Stimulated activated naive CD8-positive, alpha-beta T cell treated with anti-CD3 and anti-CD28 coated beads, Interleukin-15, amount 100 ng/mL, for 72 hours (primary cell): Measurements from ENCODE around the gene RPL35.

Experiments
- ATAC-seq: fragments of 150-1000 bp; cut with Tn5 transposase; 2 replicates; pipeline ENCODE4 v1.10.0; 2021; ENCODE audit warnings: mild to moderate bottlenecking, moderate library complexity
- DNase-seq, 2 donors: peaks; one replicate each; pipeline ENCODE4 v3.0.0; 2021 to 2022
- H3K27ac Mint-ChIP-seq, 2 donors: one replicate each; pipeline ENCODE4 v1.8.0; 2022; ENCODE audit warnings: mild to moderate bottlenecking in 2 of 2, mixed read lengths in 2 of 2, moderate library complexity in 2 of 2
- H3K27me3 Mint-ChIP-seq: one replicate; pipeline ENCODE4 v1.8.0; 2022; ENCODE audit warnings: mixed read lengths
- H3K4me1 Mint-ChIP-seq: one replicate; pipeline ENCODE4 v1.8.0; 2022; ENCODE audit warnings: mild to moderate bottlenecking, mixed read lengths
- H3K4me3 Mint-ChIP-seq, 2 donors: one replicate each; pipeline ENCODE4 v1.8.0; 2022; ENCODE audit warnings: mild to moderate bottlenecking in 2 of 2, mixed read lengths in 2 of 2, moderate library complexity in 1 of 2
- H3K9me3 Mint-ChIP-seq, 2 donors: one replicate each; pipeline ENCODE4 v1.8.0; 2022; ENCODE audit warnings: mixed read lengths in 2 of 2

The RPL35 gene

DNA sequence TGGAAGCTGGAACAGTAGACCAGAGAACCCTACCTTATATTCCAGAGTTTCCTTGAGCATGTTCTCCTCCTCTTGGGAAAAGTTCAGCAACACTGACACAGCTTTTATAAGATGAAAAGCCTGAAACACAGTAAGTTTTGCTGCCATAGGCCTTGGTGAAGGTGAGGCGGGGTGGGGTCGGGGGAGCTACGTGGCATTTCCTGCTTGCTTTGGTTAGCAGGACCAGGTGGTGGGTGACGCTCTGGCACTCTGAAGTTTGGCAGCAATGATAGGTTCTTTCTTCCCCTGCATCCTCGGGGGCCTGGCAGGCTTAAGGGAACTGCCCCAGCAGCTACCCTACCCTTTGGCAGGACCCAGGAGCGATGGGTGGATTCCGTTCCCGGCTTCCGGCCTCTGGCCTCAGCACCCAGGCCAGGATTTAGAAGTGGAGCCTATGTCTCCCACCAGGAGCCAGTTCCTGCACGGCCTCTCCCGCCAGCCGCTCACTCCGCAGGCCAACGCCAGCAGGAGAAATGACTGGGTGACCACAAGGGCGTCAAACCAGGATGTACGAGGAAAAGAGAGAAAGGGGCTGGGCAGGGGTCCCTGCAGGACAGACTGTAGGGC, 19.5 kb upstream of the RPL35 start:
- ATAC-seq (no peak), DNase-seq (no peak)
- H3K4me1 Mint-ChIP-seq: peaks cover 6% of the 10 kb centered on the region
- no peak overlapping the region for H3K27ac Mint-ChIP-seq
- H3K4me3 Mint-ChIP-seq: no peak overlapping the region
- no peaks in the 10 kb centered on the region for H3K9me3 Mint-ChIP-seq
- H3K27me3 Mint-ChIP-seq: no peaks in the 10 kb centered on the region

DNA sequence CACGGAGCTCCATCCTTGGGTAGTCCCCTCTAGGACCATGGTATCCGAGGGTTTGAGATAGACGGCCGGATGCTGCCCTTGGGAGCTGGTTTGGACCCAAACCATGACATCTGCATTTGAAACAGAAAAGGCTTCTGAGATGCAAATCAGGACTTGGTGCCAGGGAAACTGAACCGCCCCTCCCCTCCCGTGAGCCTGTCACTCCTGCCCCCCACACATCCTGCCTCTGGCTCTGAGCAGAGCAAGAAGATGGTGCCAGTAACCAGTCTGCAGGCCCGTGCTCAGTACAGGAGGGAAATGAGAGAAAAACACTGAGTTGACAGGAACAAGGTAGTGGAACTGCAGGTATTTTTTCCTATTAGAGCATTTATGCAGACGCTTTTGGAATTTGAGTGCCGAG, 18.7 kb upstream of the RPL35 start:
- Mint-ChIP-seq H3K4me3 (no peak overlapping the region), H3K27ac (no peak overlapping the region), H3K4me1 (peaks cover 9% of the 10 kb centered on the region), H3K27me3 (no peaks in the 10 kb centered on the region), H3K9me3 (no peaks in the 10 kb centered on the region)
- DNase-seq: no peak
- ATAC-seq: no peak

DNA sequence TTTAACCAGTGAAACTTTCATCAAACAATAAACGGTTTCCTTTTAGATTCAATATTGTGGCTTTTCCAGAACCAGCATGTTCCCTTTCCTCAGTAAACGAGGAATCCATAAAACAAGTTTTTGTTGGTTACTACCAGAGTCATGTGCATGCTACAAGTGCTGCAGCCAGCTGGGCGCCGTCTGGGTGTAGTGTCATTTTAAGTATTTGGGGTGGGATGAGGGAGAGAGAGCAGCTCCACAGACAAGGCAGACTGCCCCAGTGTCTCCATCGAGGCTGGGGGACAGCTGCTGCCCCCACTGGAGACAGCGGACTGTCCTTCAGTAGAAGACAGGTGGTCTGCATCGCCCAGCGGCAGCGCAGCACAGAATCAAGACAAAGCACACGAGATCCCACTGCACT, 17.5 kb upstream of the RPL35 start:
- H3K27me3 Mint-ChIP-seq: no peaks in the 10 kb centered on the region

DNA sequence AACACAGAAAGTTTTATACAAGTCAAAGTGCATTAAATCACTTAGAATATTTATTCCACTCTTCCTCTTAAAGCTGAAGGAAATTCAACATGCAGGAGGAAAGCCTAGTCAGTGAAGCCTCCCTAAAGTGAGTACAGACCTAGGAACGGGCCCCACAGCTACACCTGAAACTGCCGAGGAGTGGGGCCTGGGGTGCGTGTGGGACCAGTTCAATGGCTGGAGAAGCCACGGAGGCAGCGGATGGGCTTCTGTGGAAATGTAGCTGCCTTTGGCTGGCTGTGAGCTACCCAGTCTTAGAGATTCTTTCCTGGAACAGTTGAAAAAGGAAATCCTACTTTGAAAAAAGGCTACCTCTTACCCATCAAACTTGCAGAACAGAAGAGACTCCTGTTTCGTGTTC, 16.8 kb upstream of the RPL35 start:
- Mint-ChIP-seq H3K4me3 (no peak overlapping the region), H3K4me1 (peaks cover 27% of the 10 kb centered on the region), H3K27me3 (no peaks in the 10 kb centered on the region), H3K9me3 (no peaks in the 10 kb centered on the region), H3K27ac (peak overlapping the region in 1 of 2 donors; percentile 44)
- DNase-seq (no peak), ATAC-seq (no peak)

More for the DNA sequence above, 17.5 kb upstream of the RPL35 start:
- no peak for DNase-seq
- Mint-ChIP-seq H3K9me3 (no peaks in the 10 kb centered on the region), H3K4me1 (peaks cover 20% of the 10 kb centered on the region), H3K27ac (no peak overlapping the region), H3K4me3 (no peak overlapping the region)
- ATAC-seq: no peak

DNA sequence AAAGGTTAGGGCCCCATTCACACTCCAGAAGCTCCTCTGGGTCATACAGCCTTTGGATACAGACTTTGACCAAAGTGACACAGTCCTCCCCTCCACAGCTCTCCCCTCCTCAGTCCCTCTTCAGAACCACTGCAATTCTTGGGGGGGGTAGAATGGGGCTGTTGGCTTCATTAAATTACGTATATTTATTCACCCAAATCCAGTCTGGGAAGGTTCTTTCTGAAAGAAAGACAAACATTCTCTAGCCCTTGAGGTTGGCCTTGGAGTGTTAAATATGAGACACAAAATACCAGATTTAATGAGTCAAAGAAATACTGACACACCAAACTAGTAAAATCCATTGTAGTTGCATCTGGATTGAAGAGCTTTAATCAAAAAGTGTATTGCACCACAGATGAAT, 16.3 kb upstream of the RPL35 start:
- no peak for DNase-seq
- H3K27ac Mint-ChIP-seq: no peak overlapping the region

DNA sequence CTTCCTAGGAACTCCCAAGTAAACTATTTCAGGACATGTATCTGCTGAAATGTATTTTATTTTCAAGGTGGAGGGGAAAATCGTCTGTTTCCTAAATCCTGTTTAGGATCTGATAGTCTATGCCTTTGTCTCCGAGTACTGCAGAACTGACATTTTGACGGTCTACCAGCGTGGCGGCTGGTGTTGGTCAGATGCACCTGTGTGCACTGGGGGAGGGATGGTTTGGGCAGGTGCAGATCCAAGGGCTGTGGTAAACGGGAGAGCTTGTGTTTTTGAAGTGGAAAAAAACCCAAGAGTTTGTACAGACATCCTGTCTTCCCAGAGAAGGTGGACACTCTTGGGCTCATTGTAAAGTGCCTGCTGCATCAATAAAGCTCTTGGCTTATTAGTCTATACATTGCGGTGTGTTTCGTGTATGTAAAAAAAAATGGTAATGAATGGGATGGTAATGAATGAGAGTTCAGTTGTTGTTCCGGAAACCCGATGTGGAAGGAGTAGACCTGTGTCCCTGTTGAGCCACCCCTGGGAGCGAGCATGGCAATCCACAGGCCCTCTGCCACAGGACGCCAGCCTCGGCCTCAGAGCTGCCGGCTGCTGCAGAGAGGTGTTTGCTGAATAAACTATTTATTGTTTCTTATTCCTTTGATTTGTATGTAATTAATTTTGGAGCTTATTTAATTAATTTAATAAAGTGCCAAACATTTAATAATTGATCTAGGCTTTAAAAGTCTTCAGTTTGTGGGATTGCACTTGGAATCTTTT, 15.4 kb upstream of the RPL35 start:
- Mint-ChIP-seq H3K27ac (no peak overlapping the region), H3K4me3 (no peak overlapping the region), H3K4me1 (peaks cover 40% of the 10 kb centered on the region), H3K27me3 (no peaks in the 10 kb centered on the region), H3K9me3 (no peaks in the 10 kb centered on the region)
- no peak for DNase-seq
- ATAC-seq: no peak

More for the DNA sequence above, 16.3 kb upstream of the RPL35 start:
- ATAC-seq: no peak
- no peaks in the 10 kb centered on the region for H3K27me3 Mint-ChIP-seq
- no peaks in the 10 kb centered on the region for H3K9me3 Mint-ChIP-seq
- H3K4me1 Mint-ChIP-seq: peaks cover 32% of the 10 kb centered on the region
- H3K4me3 Mint-ChIP-seq: no peak overlapping the region

DNA sequence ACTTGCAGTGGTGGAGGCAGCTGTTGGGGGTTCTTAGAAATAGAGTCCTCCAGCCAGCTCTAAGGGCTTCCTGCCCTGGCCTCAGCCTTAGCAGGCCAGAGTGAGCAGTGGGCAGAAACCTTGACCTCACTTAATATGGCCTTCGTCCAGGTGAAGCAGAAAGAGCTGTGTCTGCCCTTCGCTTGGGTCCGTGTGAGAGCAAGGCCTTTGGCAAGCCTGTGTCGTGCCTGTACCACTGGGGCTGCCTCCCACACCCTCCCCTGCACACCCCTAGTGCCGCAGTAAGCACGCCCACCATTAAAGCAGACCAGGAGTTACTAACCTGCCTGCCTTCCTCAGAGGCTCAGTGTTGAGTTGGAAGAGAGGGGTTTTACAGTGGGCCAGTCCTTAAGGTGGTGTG, 13.7 kb upstream of the RPL35 start:
- DNase-seq (no peak), ATAC-seq (no peak)
- Mint-ChIP-seq H3K4me1 (peaks cover 57% of the 10 kb centered on the region), H3K27me3 (no peaks in the 10 kb centered on the region), H3K9me3 (no peaks in the 10 kb centered on the region), H3K4me3 (no peak overlapping the region), H3K27ac (peak overlapping the region in 1 of 2 donors; percentile 59)

DNA sequence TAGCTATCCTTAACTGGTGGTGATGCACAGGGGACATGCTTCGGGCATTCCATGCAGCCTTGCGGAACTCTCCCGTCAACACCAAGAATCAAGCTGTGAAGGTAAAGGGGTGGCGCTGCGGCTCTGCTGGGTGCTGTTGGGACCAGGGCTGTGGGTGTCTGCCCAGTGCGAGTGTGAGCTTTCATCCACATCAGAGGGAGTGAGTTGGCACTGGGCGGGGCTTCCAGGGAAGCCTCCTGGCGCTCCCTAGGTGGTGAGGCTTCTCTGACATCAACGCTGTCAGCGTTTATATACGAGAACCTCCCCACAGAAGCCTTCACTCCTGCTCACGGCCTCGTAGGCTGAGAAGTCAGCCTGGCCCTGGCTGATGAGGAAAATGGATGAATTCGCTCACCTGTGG, 11.9 kb upstream of the RPL35 start:
- ATAC-seq: no peak
- Mint-ChIP-seq H3K4me3 (peak overlapping the region; percentile 92 to 99), H3K27me3 (no peaks in the 10 kb centered on the region), H3K9me3 (no peaks in the 10 kb centered on the region), H3K27ac (peak overlapping the region in 1 of 2 donors; percentile 92), H3K4me1 (peaks cover 63% of the 10 kb centered on the region)
- no peak for DNase-seq

DNA sequence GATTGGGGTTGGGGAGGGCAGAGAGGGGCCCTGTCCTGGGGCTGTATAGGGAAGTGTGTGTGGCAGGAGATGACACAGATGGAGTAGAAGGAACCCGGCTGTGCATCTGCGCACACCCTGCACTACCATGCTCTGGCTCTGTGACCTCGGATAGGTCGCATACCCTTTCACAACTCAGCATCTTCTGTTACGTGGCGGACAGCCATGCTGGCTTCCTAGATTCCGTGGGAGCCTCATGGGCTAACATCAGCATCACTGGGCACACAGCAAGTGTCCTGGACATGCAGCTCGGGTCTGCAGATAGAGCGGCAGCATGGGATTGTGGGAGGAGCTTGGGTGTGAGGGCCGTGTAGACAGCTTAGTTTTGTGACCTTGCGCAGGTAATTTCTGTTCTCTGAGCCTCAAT, 9.4 kb upstream of the RPL35 start:
- peaks cover 77% of the 10 kb centered on the region for H3K4me1 Mint-ChIP-seq
- H3K9me3 Mint-ChIP-seq: no peaks in the 10 kb centered on the region
- ATAC-seq (no peak), DNase-seq (no peak)
- peak overlapping the region; percentile 98 to 99 for H3K27ac Mint-ChIP-seq
- no peaks in the 10 kb centered on the region for H3K27me3 Mint-ChIP-seq
- peak overlapping the region; percentile 92 to 99 for H3K4me3 Mint-ChIP-seq

DNA sequence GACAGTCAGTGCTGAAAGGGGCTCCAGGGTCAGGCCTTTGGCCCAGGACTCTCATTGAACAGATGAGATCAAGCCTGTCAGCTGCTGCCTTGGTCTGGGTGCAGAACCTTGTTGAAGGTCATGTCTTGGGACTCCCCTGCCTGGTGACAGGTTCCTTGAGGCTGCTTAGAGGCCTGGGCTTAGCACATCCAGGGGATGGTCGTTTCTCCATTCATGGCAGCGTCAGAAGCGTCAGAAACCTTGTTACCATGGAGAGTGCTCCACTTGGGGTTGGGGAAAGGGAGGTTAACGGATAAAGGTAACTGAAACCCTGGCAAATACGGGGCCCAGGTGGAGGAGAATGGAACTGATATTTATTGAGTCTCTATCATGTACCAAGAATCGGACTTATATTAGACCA, 9.0 kb upstream of the RPL35 start:
- Mint-ChIP-seq H3K4me3 (peak overlapping the region; percentile 92 to 99), H3K4me1 (peaks cover 76% of the 10 kb centered on the region), H3K9me3 (no peaks in the 10 kb centered on the region), H3K27me3 (no peaks in the 10 kb centered on the region), H3K27ac (peak overlapping the region; percentile 98 to 99)
- DNase-seq (peak in 1 of 2 donors; percentile 38), ATAC-seq (peak; percentile 3)

DNA sequence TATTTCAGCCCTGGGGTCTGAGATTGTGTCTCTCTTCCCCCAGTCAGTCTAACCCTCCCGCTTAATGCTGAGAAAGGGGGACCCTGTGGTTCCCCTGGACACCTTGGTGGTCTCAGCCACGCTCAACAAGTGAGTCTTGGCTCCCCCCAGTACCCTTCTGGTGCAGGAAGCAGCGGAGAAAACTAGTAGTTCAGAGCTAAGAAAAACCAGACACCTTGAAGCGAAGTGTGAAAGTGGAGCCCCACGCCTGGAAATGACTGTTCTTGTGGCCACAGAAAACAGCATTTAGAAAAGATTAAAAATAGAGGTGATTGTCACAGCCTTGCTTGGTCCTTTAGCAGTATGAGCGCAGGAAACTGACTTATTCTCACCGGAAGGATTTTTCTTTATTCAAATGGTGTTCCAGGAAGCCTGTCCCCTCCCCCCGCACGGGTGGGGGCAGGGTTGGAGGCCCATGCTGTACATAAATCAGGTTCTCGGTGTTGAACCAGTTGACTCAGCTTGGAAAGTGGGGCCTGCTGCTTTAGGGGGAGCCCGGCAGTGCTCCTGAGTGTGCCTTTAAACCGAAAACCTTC, 8.3 kb upstream of the RPL35 start:
- peak; percentile 85 to 95 for DNase-seq
- Mint-ChIP-seq H3K27ac (peak overlapping the region; percentile 98 to 99), H3K9me3 (no peaks in the 10 kb centered on the region), H3K4me3 (peak overlapping the region; percentile 92 to 99), H3K4me1 (peaks cover 70% of the 10 kb centered on the region), H3K27me3 (no peaks in the 10 kb centered on the region)
- peak; percentile 86 for ATAC-seq

DNA sequence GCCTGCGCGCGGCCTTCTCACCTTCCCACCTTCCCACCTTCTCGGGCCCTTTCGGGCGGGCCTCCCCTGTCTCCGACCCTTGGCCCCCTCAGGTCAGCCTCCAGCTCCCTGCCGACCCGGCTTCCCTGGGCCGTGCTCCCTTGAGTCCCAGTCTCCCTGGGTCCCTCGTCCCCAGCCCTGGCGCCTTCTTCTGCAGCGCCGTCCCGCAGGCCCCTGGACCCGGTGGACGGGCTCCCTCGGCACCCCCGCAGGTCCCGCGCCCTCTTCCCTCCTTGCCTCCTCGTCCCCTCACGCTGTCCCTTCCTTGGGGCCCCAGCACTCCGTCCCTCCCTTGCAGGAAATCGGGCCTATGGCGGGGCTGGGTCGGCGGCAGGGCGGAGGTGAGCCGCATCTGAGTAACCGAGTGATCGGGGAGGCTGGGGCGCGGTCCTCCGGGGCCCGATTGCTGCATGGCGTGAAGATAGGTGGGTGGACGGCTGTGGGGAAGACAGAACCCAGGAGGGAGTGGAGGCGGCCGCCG, 7.8 kb upstream of the RPL35 start:
- H3K27me3 Mint-ChIP-seq: no peaks in the 10 kb centered on the region
- ATAC-seq: peak; percentile 25
- peak in 1 of 2 donors; percentile 62 for DNase-seq
- peaks cover 64% of the 10 kb centered on the region for H3K4me1 Mint-ChIP-seq
- H3K27ac Mint-ChIP-seq: peak overlapping the region; percentile 98 to 99
- no peaks in the 10 kb centered on the region for H3K9me3 Mint-ChIP-seq
- peak overlapping the region; percentile 92 to 99 for H3K4me3 Mint-ChIP-seq

DNA sequence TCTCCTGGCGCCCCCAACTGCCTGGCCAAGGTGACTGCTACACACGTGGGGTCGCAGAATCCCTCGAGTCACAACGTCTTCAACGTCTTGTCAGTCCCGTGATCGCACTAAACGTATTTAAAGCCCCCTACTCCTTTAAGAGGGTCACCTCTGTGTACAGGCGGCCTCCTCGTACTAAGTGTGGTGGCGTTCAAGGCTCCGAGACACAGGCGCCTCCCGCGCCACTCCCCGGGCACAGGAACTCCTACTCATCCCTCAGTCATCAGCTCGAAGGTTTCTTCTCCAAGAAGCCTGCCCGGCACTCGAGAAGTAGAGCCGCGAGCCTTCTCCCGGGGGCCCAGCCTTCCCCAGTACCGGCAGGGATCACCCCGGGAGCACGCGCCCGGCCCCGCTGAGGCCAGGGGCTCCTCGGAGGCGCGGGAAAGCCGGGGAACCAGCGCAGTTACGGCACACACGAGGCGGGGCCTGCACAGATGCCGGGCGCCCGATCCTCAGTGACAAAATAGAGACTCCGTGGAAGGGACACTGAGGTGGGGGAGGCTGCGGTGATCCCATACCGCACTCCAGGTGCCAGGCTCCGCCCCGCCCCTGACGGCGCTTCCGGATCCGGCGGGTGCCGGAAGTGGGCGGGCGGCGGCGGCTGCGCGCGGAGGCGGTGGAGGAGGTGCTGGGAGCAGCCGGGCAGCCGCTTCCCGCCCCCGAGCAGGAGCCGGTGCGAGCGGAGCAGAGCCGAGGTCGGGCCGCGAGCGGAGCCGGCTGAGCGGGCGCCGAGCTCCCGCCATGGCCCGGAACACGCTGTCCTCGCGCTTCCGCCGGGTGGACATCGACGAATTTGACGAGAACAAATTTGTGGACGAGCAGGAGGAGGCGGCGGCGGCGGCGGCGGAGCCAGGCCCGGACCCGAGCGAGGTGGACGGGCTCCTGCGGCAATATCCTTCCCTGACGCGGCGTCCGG, 7.0 kb upstream of the RPL35 start:
- no peaks in the 10 kb centered on the region for H3K27me3 Mint-ChIP-seq
- peak; percentile 71 for ATAC-seq

DNA sequence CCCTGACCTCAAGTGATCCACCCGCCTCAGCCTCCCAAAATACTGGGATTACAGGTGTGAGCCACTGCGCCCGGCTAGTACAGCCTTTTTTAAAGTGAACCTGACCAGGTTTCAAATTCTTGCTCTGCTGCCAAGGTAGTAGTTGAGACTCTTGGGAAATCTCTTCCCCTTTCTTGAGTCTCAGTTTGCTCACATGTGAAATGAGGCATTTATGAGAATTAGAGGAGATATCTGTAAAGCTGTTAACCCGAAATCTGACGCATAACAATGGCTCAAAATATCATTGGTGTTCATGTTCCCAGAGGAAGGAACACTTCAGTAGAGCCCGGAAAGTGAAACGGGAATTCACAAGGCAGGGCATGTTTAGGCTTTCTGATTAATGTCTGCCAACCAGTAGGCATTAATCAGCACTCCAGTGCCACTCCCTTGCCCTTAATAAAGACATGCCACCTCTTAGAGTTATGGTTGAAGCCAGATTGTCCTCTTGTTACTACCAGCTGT, 1.7 kb upstream of the RPL35 start:
- Mint-ChIP-seq H3K4me3 (peak overlapping the region in 1 of 2 donors; percentile 47), H3K9me3 (no peaks in the 10 kb centered on the region), H3K27me3 (no peaks in the 10 kb centered on the region), H3K27ac (no peak overlapping the region), H3K4me1 (peaks cover 47% of the 10 kb centered on the region)
- ATAC-seq (no peak), DNase-seq (no peak)

More for the DNA sequence above, 7.0 kb upstream of the RPL35 start:
- Mint-ChIP-seq H3K4me3 (peak overlapping the region; percentile 92 to 99), H3K27ac (peak overlapping the region; percentile 99), H3K4me1 (peaks cover 59% of the 10 kb centered on the region), H3K9me3 (no peaks in the 10 kb centered on the region)
- DNase-seq: peak; percentile 93
